ENCODE data around the gene C11orf97.

The C11orf97 gene

DNA sequence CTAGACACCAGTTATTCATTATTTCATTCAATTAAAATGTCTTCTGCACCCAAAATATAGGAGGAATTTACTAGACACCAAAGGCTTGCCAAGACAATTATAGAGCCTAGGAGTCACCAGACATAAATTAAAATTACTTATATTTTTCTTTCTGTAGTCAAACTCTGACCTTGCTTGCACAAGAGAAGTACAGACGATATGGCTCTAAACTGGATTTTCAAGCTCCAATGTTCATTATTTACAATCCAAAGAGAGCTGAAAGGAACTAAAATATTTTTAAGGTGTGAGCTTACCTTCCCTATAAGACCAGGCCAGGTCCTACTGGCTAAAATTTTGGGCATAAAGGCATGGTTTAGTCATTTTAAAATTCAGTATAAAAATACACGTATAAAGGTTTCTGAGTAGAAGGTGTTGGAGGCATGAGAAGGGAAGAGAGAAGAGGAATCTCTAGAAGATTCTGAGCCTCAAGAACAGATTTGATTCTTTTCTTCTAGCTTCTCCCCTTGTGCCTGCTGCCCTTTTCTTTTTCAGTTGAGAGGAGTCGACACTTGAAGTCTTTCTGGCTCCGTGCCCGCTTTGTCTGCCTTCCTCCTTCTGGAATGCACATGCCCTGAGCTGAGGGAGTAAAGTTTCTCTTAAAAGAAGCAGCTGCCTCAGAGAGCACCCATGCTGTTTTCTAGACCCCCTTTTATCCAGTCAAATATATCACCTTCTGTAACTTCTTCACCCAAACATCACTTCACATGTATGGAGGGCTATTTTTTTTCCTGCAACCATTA lies 13.5 kb downstream of the C11orf97 start:
- Histone ChIP-seq H3K4me1 (ENCODE audit: control insufficient read depth, insufficient read depth, low read length, poor library complexity, severe bottlenecking) (no peaks in the 10 kb centered on the region), H3K36me3 (ENCODE audit: control insufficient read depth, insufficient read depth, low read length) (no peaks in the 10 kb centered on the region), H3K4me3 (ENCODE audit: extremely low read depth, insufficient read depth, low read length, poor library complexity, severe bottlenecking) (no peak overlapping the region), H3K27ac (ENCODE audit: low read depth, low read length, severe bottlenecking) (no peak overlapping the region), H3K9me3 (ENCODE audit: control insufficient read depth, low read length) (no peaks in the 10 kb centered on the region)
- 100% methylated on average over 1 of the region's 5 CpGs for WGBS, 2 experiments (ENCODE audit: insufficient coverage in 2 of 2)

DNA sequence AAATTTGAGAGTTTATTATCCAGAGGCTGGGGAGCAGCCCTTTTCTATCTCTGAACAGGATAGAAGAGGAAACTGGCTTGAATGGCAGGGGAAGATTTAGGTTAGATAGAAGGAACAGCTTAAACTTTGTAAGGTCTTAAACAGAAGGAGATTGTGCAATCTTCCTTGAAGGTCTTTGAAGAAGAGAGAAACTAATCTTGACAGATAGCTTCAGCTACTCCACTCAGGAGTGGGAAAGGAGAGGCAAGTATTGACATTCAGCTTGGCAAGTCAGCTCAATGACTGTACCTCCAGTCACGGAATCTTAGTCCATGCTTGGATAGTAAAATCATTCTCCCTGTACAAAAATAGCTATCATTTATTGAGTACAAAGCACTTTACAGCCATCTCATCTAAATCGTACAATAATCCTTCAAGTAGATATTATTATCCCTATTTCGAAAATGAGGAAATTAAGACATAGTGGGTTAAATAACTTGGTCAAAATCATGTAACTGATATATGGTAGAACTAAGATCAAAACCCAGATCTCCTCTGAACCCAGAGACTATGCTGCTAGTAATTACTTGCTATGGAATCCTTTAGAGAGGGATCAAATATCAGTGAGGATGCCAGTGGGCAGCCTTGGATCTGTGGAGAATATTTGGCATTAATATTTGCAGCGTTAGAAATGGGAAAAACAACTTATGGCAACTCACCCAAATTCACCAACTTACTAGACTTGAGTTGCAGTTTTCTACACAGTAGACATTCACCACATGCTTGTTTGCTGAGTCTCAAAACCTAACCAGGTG lies 14.6 kb downstream of the C11orf97 start:
- Histone ChIP-seq H3K4me1 (ENCODE audit: control insufficient read depth, insufficient read depth, low read length, poor library complexity, severe bottlenecking) (no peaks in the 10 kb centered on the region), H3K27ac (ENCODE audit: low read depth, low read length, severe bottlenecking) (no peak overlapping the region), H3K9me3 (ENCODE audit: control insufficient read depth, low read length) (no peaks in the 10 kb centered on the region), H3K4me3 (ENCODE audit: extremely low read depth, insufficient read depth, low read length, poor library complexity, severe bottlenecking) (no peak overlapping the region), H3K36me3 (ENCODE audit: control insufficient read depth, insufficient read depth, low read length) (no peaks in the 10 kb centered on the region)
- 100% methylated on average over 1 of the region's 4 CpGs; no CpG with 5 or more reads in 1 of the 2 experiments for WGBS, 2 experiments (ENCODE audit: insufficient coverage in 2 of 2)

DNA sequence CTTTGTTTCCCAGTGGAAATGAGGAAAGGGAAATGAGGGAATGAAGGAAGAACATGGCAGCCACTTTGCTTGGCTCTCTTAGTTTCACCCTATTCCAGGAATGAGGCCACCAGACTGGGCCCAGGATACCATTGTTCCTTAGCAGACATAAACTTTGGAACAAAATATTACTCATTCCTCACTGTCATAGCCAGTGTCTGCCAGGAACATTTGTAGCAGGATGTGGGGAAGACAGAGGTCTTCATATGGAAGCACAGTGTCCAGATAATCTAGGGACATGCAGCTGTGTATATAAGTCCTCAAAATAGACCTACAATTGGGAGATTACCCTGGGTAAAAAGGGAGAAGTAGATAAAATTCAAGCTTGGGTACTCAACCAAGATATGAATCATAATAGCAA lies 16.3 kb downstream of the C11orf97 start:
- H3K27ac ChIP-seq (ENCODE audit: low read depth, low read length, severe bottlenecking): no peak overlapping the region
- no peak overlapping the region for H3K4me3 ChIP-seq (ENCODE audit: extremely low read depth, insufficient read depth, low read length, poor library complexity, severe bottlenecking)
- H3K9me3 ChIP-seq (ENCODE audit: control insufficient read depth, low read length): no peaks in the 10 kb centered on the region
- H3K36me3 ChIP-seq (ENCODE audit: control insufficient read depth, insufficient read depth, low read length): no peaks in the 10 kb centered on the region
- H3K4me1 ChIP-seq (ENCODE audit: control insufficient read depth, insufficient read depth, low read length, poor library complexity, severe bottlenecking): no peaks in the 10 kb centered on the region

GRCh38 chr11:94532211-94532610 lies 19.9 kb downstream of the C11orf97 start:
- Histone ChIP-seq H3K27ac (ENCODE audit: low read depth, low read length, severe bottlenecking) (no peak overlapping the region), H3K9me3 (ENCODE audit: control insufficient read depth, low read length) (no peaks in the 10 kb centered on the region), H3K36me3 (ENCODE audit: control insufficient read depth, insufficient read depth, low read length) (no peaks in the 10 kb centered on the region), H3K4me3 (ENCODE audit: extremely low read depth, insufficient read depth, low read length, poor library complexity, severe bottlenecking) (no peak overlapping the region), H3K4me1 (ENCODE audit: control insufficient read depth, insufficient read depth, low read length, poor library complexity, severe bottlenecking) (no peaks in the 10 kb centered on the region)
- WGBS, 2 experiments (ENCODE audit: insufficient coverage in 2 of 2): 60 to 86% methylated on average over 1 to 2 of the region's 3 CpGs

- H3K4me1 ChIP-seq (ENCODE audit: control insufficient read depth, insufficient read depth, low read length, poor library complexity, severe bottlenecking): no peaks in the 10 kb centered on the region
- no CpG with 5 or more reads among the region's 1 CpG for WGBS, 2 experiments (ENCODE audit: insufficient coverage in 2 of 2)
- H3K4me3 ChIP-seq (ENCODE audit: extremely low read depth, insufficient read depth, low read length, poor library complexity, severe bottlenecking): no peak overlapping the region
- H3K36me3 ChIP-seq (ENCODE audit: control insufficient read depth, insufficient read depth, low read length): no peaks in the 10 kb centered on the region
- H3K27ac ChIP-seq (ENCODE audit: low read depth, low read length, severe bottlenecking): no peak overlapping the region
- H3K9me3 ChIP-seq (ENCODE audit: control insufficient read depth, low read length): no peaks in the 10 kb centered on the region
Observed at GRCh38 chr11:94533206-94533605, 20.9 kb downstream of the C11orf97 start.

DNA sequence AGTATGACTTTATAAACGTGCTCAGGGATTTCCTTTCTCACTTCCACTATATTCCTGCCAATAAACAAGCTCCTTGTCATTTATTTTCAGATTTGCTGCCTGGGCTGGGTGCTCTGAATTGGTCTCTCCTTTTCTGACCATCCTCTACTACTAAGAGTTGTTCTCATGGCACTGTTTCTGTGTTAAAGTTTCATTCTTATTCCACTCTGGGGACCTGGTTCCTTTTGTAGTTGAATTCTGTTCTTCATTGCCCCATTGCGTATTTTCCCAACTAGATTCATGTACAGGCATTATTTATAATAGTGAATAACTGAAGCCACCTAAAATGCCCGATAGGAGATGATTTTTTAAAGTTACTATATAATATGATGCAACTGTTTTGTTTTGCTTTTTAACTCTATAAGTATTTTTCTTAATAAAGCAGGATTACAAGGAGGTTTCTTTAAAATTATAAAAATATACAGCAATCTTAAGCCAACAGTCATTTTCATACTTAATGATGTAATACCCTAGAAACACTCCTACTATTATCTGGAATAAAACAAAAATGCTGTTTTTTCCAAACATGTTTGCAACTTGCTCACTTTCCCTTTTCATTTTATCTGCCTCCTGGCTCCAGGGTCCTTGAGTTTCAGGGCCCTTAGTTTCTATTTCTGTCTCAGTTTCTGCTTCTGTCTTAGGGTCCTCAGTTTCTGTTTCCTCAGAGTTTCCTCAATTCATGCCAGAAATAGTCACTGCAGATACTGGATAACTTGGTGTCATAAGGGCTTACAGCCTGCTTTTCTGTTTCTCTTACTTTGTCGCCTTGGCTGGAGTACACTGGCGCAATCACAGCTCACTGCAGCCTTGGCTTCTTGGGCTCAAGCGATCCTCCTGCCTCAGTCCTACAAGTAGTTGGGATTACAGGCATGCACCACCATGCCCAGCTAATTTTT lies 21.7 kb downstream of the C11orf97 start:
- no peak overlapping the region for H3K4me3 ChIP-seq (ENCODE audit: extremely low read depth, insufficient read depth, low read length, poor library complexity, severe bottlenecking)
- H3K27ac ChIP-seq (ENCODE audit: low read depth, low read length, severe bottlenecking): no peak overlapping the region
- H3K4me1 ChIP-seq (ENCODE audit: control insufficient read depth, insufficient read depth, low read length, poor library complexity, severe bottlenecking): no peaks in the 10 kb centered on the region
- no peaks in the 10 kb centered on the region for H3K9me3 ChIP-seq (ENCODE audit: control insufficient read depth, low read length)
- H3K36me3 ChIP-seq (ENCODE audit: control insufficient read depth, insufficient read depth, low read length): no peaks in the 10 kb centered on the region
- 73 to 82% methylated on average over 3 to 4 of the region's 6 CpGs for WGBS, 2 experiments (ENCODE audit: insufficient coverage in 2 of 2)

DNA sequence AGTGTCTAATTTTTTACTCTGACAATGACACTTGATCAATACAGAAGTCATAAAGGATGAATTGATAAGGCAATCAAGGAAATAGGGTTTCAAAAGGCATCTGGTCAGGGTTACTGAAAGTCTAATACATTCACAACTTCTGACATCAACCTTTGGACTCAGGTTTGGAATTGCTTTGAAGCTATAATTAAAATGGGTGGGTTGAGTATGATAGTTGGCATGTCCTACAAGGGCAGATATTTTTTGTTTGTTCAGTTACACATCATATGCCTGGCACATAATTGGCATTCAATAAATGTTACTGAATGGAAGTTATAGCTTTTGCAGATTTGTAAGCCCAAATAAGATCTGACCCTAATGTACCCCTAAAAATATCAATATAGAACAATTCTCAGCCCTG lies 24.1 kb downstream of the C11orf97 start:
- no peaks in the 10 kb centered on the region for H3K36me3 ChIP-seq (ENCODE audit: control insufficient read depth, insufficient read depth, low read length)
- H3K4me3 ChIP-seq (ENCODE audit: extremely low read depth, insufficient read depth, low read length, poor library complexity, severe bottlenecking): no peak overlapping the region
- no peak overlapping the region for H3K27ac ChIP-seq (ENCODE audit: low read depth, low read length, severe bottlenecking)
- no peaks in the 10 kb centered on the region for H3K4me1 ChIP-seq (ENCODE audit: control insufficient read depth, insufficient read depth, low read length, poor library complexity, severe bottlenecking)
- H3K9me3 ChIP-seq (ENCODE audit: control insufficient read depth, low read length): no peaks in the 10 kb centered on the region

GRCh38 chr11:94537031-94537600 lies 24.9 kb downstream of the C11orf97 start:
- 78 to 81% methylated on average over 3 of the region's 3 CpGs for WGBS, 2 experiments (ENCODE audit: insufficient coverage in 2 of 2)
- H3K9me3 ChIP-seq (ENCODE audit: control insufficient read depth, low read length): no peaks in the 10 kb centered on the region
- H3K4me1 ChIP-seq (ENCODE audit: control insufficient read depth, insufficient read depth, low read length, poor library complexity, severe bottlenecking): no peaks in the 10 kb centered on the region
- no peaks in the 10 kb centered on the region for H3K36me3 ChIP-seq (ENCODE audit: control insufficient read depth, insufficient read depth, low read length)
- H3K27ac ChIP-seq (ENCODE audit: low read depth, low read length, severe bottlenecking): no peak overlapping the region
- H3K4me3 ChIP-seq (ENCODE audit: extremely low read depth, insufficient read depth, low read length, poor library complexity, severe bottlenecking): no peak overlapping the region

- no peaks in the 10 kb centered on the region for H3K36me3 ChIP-seq (ENCODE audit: control insufficient read depth, insufficient read depth, low read length)
- no peak overlapping the region for H3K27ac ChIP-seq (ENCODE audit: low read depth, low read length, severe bottlenecking)
- H3K4me1 ChIP-seq (ENCODE audit: control insufficient read depth, insufficient read depth, low read length, poor library complexity, severe bottlenecking): no peaks in the 10 kb centered on the region
- H3K4me3 ChIP-seq (ENCODE audit: extremely low read depth, insufficient read depth, low read length, poor library complexity, severe bottlenecking): no peak overlapping the region
- no peaks in the 10 kb centered on the region for H3K9me3 ChIP-seq (ENCODE audit: control insufficient read depth, low read length)
- 33% methylated on average over 1 of the region's 1 CpG; no CpG with 5 or more reads in 1 of the 2 experiments for WGBS, 2 experiments (ENCODE audit: insufficient coverage in 2 of 2)
Observed at GRCh38 chr11:94539420-94539819, 27.2 kb downstream of the C11orf97 start.
